Measurements from ENCODE around the gene RETREG1.

Gene RETREG1

DNA sequence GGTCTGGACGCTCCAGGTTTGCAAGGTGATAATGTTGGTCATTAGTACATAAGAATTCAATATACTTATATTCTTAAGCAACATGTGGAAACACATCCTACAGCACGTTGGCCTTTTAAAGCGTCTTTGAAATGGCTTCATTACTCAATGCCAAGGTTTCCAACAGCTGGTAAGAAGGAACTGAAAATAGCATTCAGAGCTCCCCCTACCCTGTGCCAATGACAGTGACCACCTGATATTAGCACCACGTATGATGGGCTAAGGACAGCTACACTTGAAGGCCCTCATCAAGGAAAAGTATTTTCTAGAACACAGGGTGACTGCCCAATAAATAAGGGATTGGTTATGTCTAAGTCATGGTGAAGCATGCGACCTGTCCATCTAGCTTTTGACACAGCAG, 161.1 kb downstream of the RETREG1 start:
- H3K27ac ChIP-seq (ENCODE audit: low read length): no peak overlapping the region; the same call in 1 of the 2 replicates
- no peaks in the 10 kb centered on the region for H3K9me3 ChIP-seq (ENCODE audit: insufficient read depth, low read length, severe bottlenecking)
- no peak overlapping the region for H3K9ac ChIP-seq (ENCODE audit: low read depth, low read length)
- H3K4me1 ChIP-seq (ENCODE audit: insufficient read depth, low read length): peaks cover 15% of the 10 kb centered on the region
- no peak for ATAC-seq (ENCODE audit: insufficient read depth, low read depth)
- no peaks in the 10 kb centered on the region for H3K27me3 ChIP-seq (ENCODE audit: insufficient read depth, low read length, poor library complexity)
- H3K4me3 ChIP-seq (ENCODE audit: low read depth in 1 of 2, low read length in 2 of 2): no peak overlapping the region
- peaks cover 39% of the 10 kb centered on the region for H3K79me2 ChIP-seq (ENCODE audit: insufficient read depth, low read length)
- peaks cover 34% of the 10 kb centered on the region; the same call in 1 of the 2 replicates for H4K20me1 ChIP-seq (ENCODE audit: insufficient read depth, low read length)
- H3K4me2 ChIP-seq (ENCODE audit: insufficient read depth, low read length): peak overlapping the region; percentile 42; the same call in 1 of the 2 replicates
- TF ChIP-seq EZH2 (IDR thresholded peaks at IDR 0.05; ENCODE audit: borderline replicate concordance, low read depth, low read length, severe bottlenecking): no peak
- DNase-seq: no peak
- H2AFZ ChIP-seq (ENCODE audit: low read depth, low read length): no peak overlapping the region
- peaks cover 93% of the 10 kb centered on the region for H3K36me3 ChIP-seq (ENCODE audit: insufficient read depth, low read length)

DNA sequence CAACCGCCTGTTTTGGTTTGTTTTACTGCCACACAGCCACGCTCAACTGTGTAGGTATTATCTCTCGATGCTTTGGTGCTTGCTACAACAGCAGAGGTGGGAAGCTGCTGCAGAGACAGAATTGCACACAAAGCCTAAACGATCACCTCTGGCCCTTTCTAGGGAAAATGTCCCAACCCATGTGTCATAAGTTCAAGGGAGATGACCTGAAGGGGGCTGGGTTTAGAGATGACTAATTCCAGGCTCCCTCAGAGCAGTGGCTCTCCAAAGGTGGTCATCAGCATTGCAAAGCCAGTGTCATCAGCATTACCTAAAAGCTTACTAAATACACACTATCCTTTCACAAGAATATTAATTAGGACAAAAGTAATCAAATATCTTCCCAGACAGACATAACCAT, 162.1 kb downstream of the RETREG1 start:
- H3K27me3 ChIP-seq (ENCODE audit: insufficient read depth, low read length, poor library complexity): no peaks in the 10 kb centered on the region
- no peak for DNase-seq
- H3K4me2 ChIP-seq (ENCODE audit: insufficient read depth, low read length): no peak overlapping the region
- no peak overlapping the region for H3K9ac ChIP-seq (ENCODE audit: low read depth, low read length)
- no peak overlapping the region for H3K27ac ChIP-seq (ENCODE audit: low read length)
- no peak for ATAC-seq (ENCODE audit: insufficient read depth, low read depth)
- H4K20me1 ChIP-seq (ENCODE audit: insufficient read depth, low read length): peaks cover 34% of the 10 kb centered on the region; the same call in 1 of the 2 replicates
- peaks cover 32% of the 10 kb centered on the region for H3K79me2 ChIP-seq (ENCODE audit: insufficient read depth, low read length)
- peaks cover 12% of the 10 kb centered on the region for H3K4me1 ChIP-seq (ENCODE audit: insufficient read depth, low read length)
- no peak overlapping the region for H2AFZ ChIP-seq (ENCODE audit: low read depth, low read length)
- no peak for TF ChIP-seq EZH2 (IDR thresholded peaks at IDR 0.05; ENCODE audit: borderline replicate concordance, low read depth, low read length, severe bottlenecking)
- TF ChIP-seq, protein P1, sequence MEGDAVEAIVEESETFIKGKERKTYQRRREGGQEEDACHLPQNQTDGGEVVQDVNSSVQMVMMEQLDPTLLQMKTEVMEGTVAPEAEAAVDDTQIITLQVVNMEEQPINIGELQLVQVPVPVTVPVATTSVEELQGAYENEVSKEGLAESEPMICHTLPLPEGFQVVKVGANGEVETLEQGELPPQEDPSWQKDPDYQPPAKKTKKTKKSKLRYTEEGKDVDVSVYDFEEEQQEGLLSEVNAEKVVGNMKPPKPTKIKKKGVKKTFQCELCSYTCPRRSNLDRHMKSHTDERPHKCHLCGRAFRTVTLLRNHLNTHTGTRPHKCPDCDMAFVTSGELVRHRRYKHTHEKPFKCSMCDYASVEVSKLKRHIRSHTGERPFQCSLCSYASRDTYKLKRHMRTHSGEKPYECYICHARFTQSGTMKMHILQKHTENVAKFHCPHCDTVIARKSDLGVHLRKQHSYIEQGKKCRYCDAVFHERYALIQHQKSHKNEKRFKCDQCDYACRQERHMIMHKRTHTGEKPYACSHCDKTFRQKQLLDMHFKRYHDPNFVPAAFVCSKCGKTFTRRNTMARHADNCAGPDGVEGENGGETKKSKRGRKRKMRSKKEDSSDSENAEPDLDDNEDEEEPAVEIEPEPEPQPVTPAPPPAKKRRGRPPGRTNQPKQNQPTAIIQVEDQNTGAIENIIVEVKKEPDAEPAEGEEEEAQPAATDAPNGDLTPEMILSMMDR (IDR thresholded peaks at IDR 0.05; ENCODE audit: borderline replicate concordance, extremely low read depth, low read length, poor library complexity, severe bottlenecking): no peak
- H3K9me3 ChIP-seq (ENCODE audit: insufficient read depth, low read length, severe bottlenecking): no peaks in the 10 kb centered on the region
- no peak overlapping the region for H3K4me3 ChIP-seq (ENCODE audit: low read depth in 1 of 2, low read length in 2 of 2)
- peaks cover 93% of the 10 kb centered on the region for H3K36me3 ChIP-seq (ENCODE audit: insufficient read depth, low read length)

DNA sequence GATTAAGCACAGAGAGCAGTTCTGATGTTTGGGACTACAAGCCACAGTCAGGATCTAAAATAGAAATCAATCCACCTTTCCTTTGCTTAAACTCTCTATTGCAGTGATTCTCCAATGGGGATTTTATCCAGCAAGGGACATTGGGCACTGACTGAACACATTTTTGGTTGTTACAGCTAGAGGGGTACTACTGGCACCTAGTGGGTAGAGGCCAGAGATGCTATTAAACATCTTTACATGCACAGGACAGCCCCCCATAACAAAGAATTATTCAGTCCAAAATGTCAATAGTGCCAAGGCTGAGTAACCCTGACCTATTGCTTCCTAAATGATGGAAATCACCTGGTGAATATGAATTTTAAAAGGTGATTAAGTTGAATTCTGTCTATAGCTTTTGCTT, 163.2 kb downstream of the RETREG1 start:
- H3K9ac ChIP-seq (ENCODE audit: low read depth, low read length): no peak overlapping the region
- no peak overlapping the region for H3K4me3 ChIP-seq (ENCODE audit: low read depth in 1 of 2, low read length in 2 of 2)
- H2AFZ ChIP-seq (ENCODE audit: low read depth, low read length): no peak overlapping the region
- H3K9me3 ChIP-seq (ENCODE audit: insufficient read depth, low read length, severe bottlenecking): no peaks in the 10 kb centered on the region
- peaks cover 28% of the 10 kb centered on the region for H3K79me2 ChIP-seq (ENCODE audit: insufficient read depth, low read length)
- TF ChIP-seq, protein P1 (IDR thresholded peaks at IDR 0.05; ENCODE audit: borderline replicate concordance, extremely low read depth, low read length, poor library complexity, severe bottlenecking): peak; percentile 24
- no peak for TF ChIP-seq EZH2 (IDR thresholded peaks at IDR 0.05; ENCODE audit: borderline replicate concordance, low read depth, low read length, severe bottlenecking)
- H3K4me2 ChIP-seq (ENCODE audit: insufficient read depth, low read length): no peak overlapping the region
- no peak for ATAC-seq (ENCODE audit: insufficient read depth, low read depth)
- no peak for DNase-seq
- H3K4me1 ChIP-seq (ENCODE audit: insufficient read depth, low read length): peaks cover 12% of the 10 kb centered on the region
- peaks cover 94% of the 10 kb centered on the region for H3K36me3 ChIP-seq (ENCODE audit: insufficient read depth, low read length)
- no peaks in the 10 kb centered on the region for H3K27me3 ChIP-seq (ENCODE audit: insufficient read depth, low read length, poor library complexity)
- H3K27ac ChIP-seq (ENCODE audit: low read length): no peak overlapping the region
- H4K20me1 ChIP-seq (ENCODE audit: insufficient read depth, low read length): peaks cover 34% of the 10 kb centered on the region; the same call in 1 of the 2 replicates

DNA sequence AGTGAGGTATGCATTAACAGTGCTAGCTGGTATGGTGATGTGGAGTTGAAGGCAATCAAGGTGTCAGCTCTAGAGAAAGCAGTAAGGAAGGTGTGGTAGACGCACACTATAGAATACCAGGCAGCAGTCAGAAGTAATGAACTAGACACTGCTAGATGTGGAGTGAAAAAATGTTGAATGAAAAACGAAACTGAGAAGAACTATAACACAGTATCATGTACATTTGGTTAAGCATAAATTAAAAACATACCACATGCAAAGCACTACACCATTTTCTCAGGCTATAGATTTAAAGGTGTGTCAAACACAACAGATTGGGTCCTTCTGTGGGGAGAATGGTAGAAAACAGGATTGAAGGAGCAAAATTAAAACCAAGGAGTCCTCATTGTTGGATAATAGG, 166.6 kb downstream of the RETREG1 start:
- no peak overlapping the region for H3K9ac ChIP-seq (ENCODE audit: low read depth, low read length)
- H3K4me2 ChIP-seq (ENCODE audit: insufficient read depth, low read length): no peak overlapping the region
- H3K9me3 ChIP-seq (ENCODE audit: insufficient read depth, low read length, severe bottlenecking): no peaks in the 10 kb centered on the region
- H3K79me2 ChIP-seq (ENCODE audit: insufficient read depth, low read length): peaks cover 15% of the 10 kb centered on the region
- TF ChIP-seq, protein P1 (IDR thresholded peaks at IDR 0.05; ENCODE audit: borderline replicate concordance, extremely low read depth, low read length, poor library complexity, severe bottlenecking): no peak
- no peak for TF ChIP-seq EZH2 (IDR thresholded peaks at IDR 0.05; ENCODE audit: borderline replicate concordance, low read depth, low read length, severe bottlenecking)
- H3K36me3 ChIP-seq (ENCODE audit: insufficient read depth, low read length): peaks cover 83% of the 10 kb centered on the region
- H3K27ac ChIP-seq (ENCODE audit: low read length): no peak overlapping the region
- DNase-seq (no peak), ATAC-seq (ENCODE audit: insufficient read depth, low read depth) (no peak)
- H2AFZ ChIP-seq (ENCODE audit: low read depth, low read length): no peak overlapping the region
- no peaks in the 10 kb centered on the region for H3K4me1 ChIP-seq (ENCODE audit: insufficient read depth, low read length)
- H3K27me3 ChIP-seq (ENCODE audit: insufficient read depth, low read length, poor library complexity): no peaks in the 10 kb centered on the region
- peaks cover 10% of the 10 kb centered on the region; the same call in 1 of the 2 replicates for H4K20me1 ChIP-seq (ENCODE audit: insufficient read depth, low read length)
- no peak overlapping the region for H3K4me3 ChIP-seq (ENCODE audit: low read depth in 1 of 2, low read length in 2 of 2)
